K562 (cell line): ENCODE data around the gene SLC9A1. TPM values are rescaled to one million over a fixed set of nuclear protein-coding genes. Genes with fewer than 3 reads are reported as not detected.

Experiments used
- E4F1 ChIP-seq: fragments of 250-450 bp; sonication (Bioruptor Pico); IDR thresholded peaks from 2 replicates; pipeline ENCODE4 v1.5.0; 2021; ENCODE audit warnings: mild to moderate bottlenecking, borderline replicate concordance
- ETS1 ChIP-seq: conservative IDR thresholded peaks from 2 replicates; pipeline ENCODE4 v1.6.1; 2011; ENCODE audit warnings: low read depth, mild to moderate bottlenecking, low read length; ENCODE audit not compliant: control insufficient read depth
- HNRNPUL1 ChIP-seq: fragments of 200-400 bp; formaldehyde crosslinking; IDR thresholded peaks from 2 replicates; pipeline ENCODE4 v1.6.1; 2017; ENCODE audit warnings: low read length
- JUN ChIP-seq, 2 experiments: sonication (generic) in 1 of 2; formaldehyde crosslinking in 1 of 2; IDR thresholded peaks; 2 replicates each; pipeline versions ENCODE4 v1.6.1 to v1.8.0; 2012 to 2022; ENCODE audit warnings: borderline replicate concordance in 2 of 2, mild to moderate bottlenecking in 2 of 2, improper control_type of control experiment in 1 of 2, low read depth in 1 of 2, low read length in 1 of 2, missing genetic modification reagents in 1 of 2
- NCOA1 ChIP-seq: fragments of 450-650 bp; IDR thresholded peaks from 2 replicates; pipeline ENCODE4 v1.6.1; 2016; ENCODE audit warnings: low read depth
- POLR2AphosphoS2 ChIP-seq: IDR thresholded peaks from 2 replicates; pipeline ENCODE4 v1.6.1; 2012; ENCODE audit warnings: low read length, improper control_type of control experiment
- POLR2G ChIP-seq: fragments of 200-400 bp; formaldehyde crosslinking; IDR thresholded peaks from 2 replicates; pipeline ENCODE4 v1.6.1; 2017; ENCODE audit warnings: low read depth, mild to moderate bottlenecking, antibody characterized with exemption, low read length, moderate library complexity
- TARDBP ChIP-seq: fragments of 450-650 bp; IDR thresholded peaks from 2 replicates; pipeline ENCODE4 v1.6.1; 2016
- ZBTB11 ChIP-seq, 3 experiments: fragments of 200-800 bp in 1 of 3; fragments of 250-450 bp in 1 of 3; fragments of 450-650 bp in 1 of 3; sonication (Bioruptor Pico) in 1 of 3; sonication (Bioruptor generic) in 1 of 3; formaldehyde crosslinking in 1 of 3; IDR thresholded peaks; 2 replicates each; pipeline versions ENCODE4 v1.6.1 to v1.8.0; 2016 to 2022; ENCODE audit warnings: mild to moderate bottlenecking in 2 of 3, missing genetic modification characterization in 2 of 3, missing compliant biosample characterization in 1 of 3, moderate library complexity in 1 of 3
- ZNF174 ChIP-seq: fragments of 250-450 bp; sonication (Bioruptor Pico); IDR thresholded peaks from 2 replicates; pipeline ENCODE4 v1.4.0; 2020; ENCODE audit warnings: mild to moderate bottlenecking
- ZNF175 ChIP-seq: fragments of 200-800 bp; sonication (Bioruptor generic); IDR thresholded peaks from 2 replicates; pipeline ENCODE4 v1.6.1; 2016; ENCODE audit warnings: low read depth, mild to moderate bottlenecking, missing genetic modification characterization, missing compliant biosample characterization
- ZNF184 ChIP-seq: sonication (generic); formaldehyde crosslinking; IDR thresholded peaks from 2 replicates; pipeline ENCODE4 v1.5.0; 2020; ENCODE audit warnings: missing genetic modification reagents
- ZNF584 ChIP-seq: fragments of 200-800 bp; sonication (Bioruptor generic); IDR thresholded peaks from 2 replicates; pipeline ENCODE4 v1.6.1; 2016; ENCODE audit warnings: low read depth, mild to moderate bottlenecking, missing genetic modification characterization, missing compliant biosample characterization
- ZNF609 ChIP-seq: sonication (generic); formaldehyde crosslinking; IDR thresholded peaks from 2 replicates; pipeline ENCODE4 v1.8.1; 2023; ENCODE audit warnings: missing genetic modification reagents, mild to moderate bottlenecking, borderline replicate concordance
- polyA plus RNA-seq, 8 experiments: library from polyadenylated mRNA; depleted of rRNA in 4 of 8; stranded (reverse) in 5 of 8; unstranded in 3 of 8; fragments of >200 nt; fragmentation: Nextera tagmentation in 2 of 8; fragmentation: Illumina TruSeq in 1 of 8; extraction: Ambion mirVana in 2 of 8; extraction: Trizol in 1 of 8; gene quantifications; 2 replicates each; pipeline versions ENCODE4 v1.2.1 to v1.2.3, GENCODE V29; 2011 to 2014; ENCODE audit warnings: inconsistent platforms in 1 of 8, missing spikeins in 1 of 8
- total RNA-seq, 7 experiments: library from RNA; depleted of rRNA in 6 of 7; stranded (reverse); fragments of >200 nt in 6 of 7; fragmentation: Illumina TruSeq in 2 of 7; extraction: Trizol in 2 of 7; gene quantifications; 2 replicates each; pipeline versions ENCODE4 v1.2.1 to v1.2.3, GENCODE V29; 2011 to 2021; ENCODE audit warnings: low replicate concordance in 1 of 7

The SLC9A1 gene
- total and polyA plus RNA-seq, 9 of the 15 experiments (the other 6 are each of a cell fraction or from before 2014, with no cell fraction given) = 0.59 to 14.4 (median 2.0) TPM

- peak in 1 of 3 experiments; percentile 22; a peak in 1 of 6 replicates for TF ChIP-seq ZBTB11 (CRISPR knock-in tag; IDR thresholded peaks at IDR 0.05)
- TF ChIP-seq TARDBP = no peak
- TF ChIP-seq ZNF184 (CRISPR knock-in tag) = no peak
- no peak for TF ChIP-seq ZNF609 (CRISPR knock-in tag)
- no peak for TF ChIP-seq POLR2G
- no peak for TF ChIP-seq ETS1
- 0 out of 2 replicates have a peak, but pooled peaks have one; percentile 2 for TF ChIP-seq ZNF584 (CRISPR knock-in tag)
- TF ChIP-seq JUN (IDR thresholded peaks at IDR 0.05; ENCODE audit: borderline replicate concordance, low read depth, low read length) = peak; percentile 98
- TF ChIP-seq JUN (CRISPR knock-in tag; IDR thresholded peaks at IDR 0.05; ENCODE audit: borderline replicate concordance) = no peak
- no peak for TF ChIP-seq ZNF174 (CRISPR knock-in tag)
- no peak for TF ChIP-seq HNRNPUL1
- TF ChIP-seq E4F1 (CRISPR knock-in tag) = no peak
- no peak for TF ChIP-seq NCOA1
- no peak for TF ChIP-seq ZNF175 (CRISPR knock-in tag)
- no peak for TF ChIP-seq POLR2AphosphoS2
Observed at GRCh38 chr1:27122652-27123051, 32.3 kb downstream of the SLC9A1 start (continued).
